CD4-positive, alpha-beta T cell (primary cell): ENCODE results near the gene BMPR2. TPM values are rescaled to one million over a fixed set of nuclear protein-coding genes. Genes with fewer than 3 reads are reported as not detected.
A peak's percentile ranks its signal among the peaks of the same experiment; 100 is the strongest.
"Not testable (repeated sequence)": the region's sequence is repeated elsewhere in the genome, so short reads cannot be mapped to it uniquely, and the experiment has no call there.

Experiments used
- ATAC-seq: fragments of 200-7000 bp; cut with Tn5 transposase; one replicate; pipeline ENCODE4 v1.10.0; 2022; ENCODE audit warnings: mild to moderate bottlenecking; ENCODE audit not compliant: poor library complexity
- CTCF ChIA-PET: fragments of 350-600 bp; sonication (Branson Sonifier 250); formaldehyde crosslinking; loops from one replicate; lab custom pipeline; 2021; ENCODE audit warnings: antibody characterized with exemption, inconsistent platforms; lab: Charles Lee
- POLR2A ChIA-PET: fragments of 350-600 bp; sonication (Branson Sonifier 250); formaldehyde crosslinking; loops from one replicate; lab custom pipeline; 2021; ENCODE audit warnings: antibody characterized with exemption, inconsistent platforms; lab: Charles Lee
- DNase-seq, 14 experiments: peaks; one replicate each; pipeline ENCODE4 v3.0.0-alpha.2; 2013 to 2020; ENCODE audit warnings: mixed read lengths in 2 of 14
- H3K27ac ChIP-seq, 2 donors: one replicate each; pipeline versions ENCODE4 v1.5.1 to v1.7.0; 2013; ENCODE audit warnings: low read length in 2 of 2, low read depth in 1 of 2, mild to moderate bottlenecking in 1 of 2
- H3K27me3 ChIP-seq, 2 experiments: 1 replicate in 1 of 2; 2 replicates in 1 of 2; pipeline versions ENCODE4 v1.6.1 to v1.7.0; 2013; ENCODE audit warnings: low read length in 2 of 2, control low read depth in 1 of 2, mild to moderate bottlenecking in 1 of 2, moderate library complexity in 1 of 2; ENCODE audit not compliant: insufficient read depth in 2 of 2, control insufficient read depth in 1 of 2
- H3K36me3 ChIP-seq: one replicate; pipeline ENCODE4 v1.6.1; 2013; ENCODE audit warnings: low read length, control low read depth; ENCODE audit not compliant: insufficient read depth
- H3K4me1 ChIP-seq: one replicate; pipeline ENCODE4 v1.6.1; 2013; ENCODE audit warnings: low read length, control low read depth; ENCODE audit not compliant: insufficient read depth
- H3K4me3 ChIP-seq: one replicate; pipeline ENCODE4 v1.5.1; 2013; ENCODE audit warnings: mild to moderate bottlenecking, low read length, moderate library complexity
- H3K9me3 ChIP-seq, 2 experiments: 1 replicate in 1 of 2; 2 replicates in 1 of 2; pipeline versions ENCODE4 v1.6.1 to v1.7.0; 2013; ENCODE audit warnings: low read length in 2 of 2, mild to moderate bottlenecking in 2 of 2, control low read depth in 1 of 2, moderate library complexity in 1 of 2; ENCODE audit not compliant: control insufficient read depth in 1 of 2, insufficient read depth in 1 of 2
- H3K27ac Mint-ChIP-seq: one replicate; pipeline ENCODE4 v1.8.0; 2020; ENCODE audit warnings: mixed read lengths
- H3K27me3 Mint-ChIP-seq: one replicate; pipeline ENCODE4 v1.8.0; 2021; ENCODE audit warnings: mixed read lengths
- H3K36me3 Mint-ChIP-seq: one replicate; pipeline ENCODE4 v1.8.0; 2021; ENCODE audit warnings: low read depth, mixed read lengths
- H3K4me1 Mint-ChIP-seq: one replicate; pipeline ENCODE4 v1.8.0; 2021; ENCODE audit warnings: low read depth, mixed read lengths
- H3K4me3 Mint-ChIP-seq: one replicate; pipeline ENCODE4 v1.8.0; 2020; ENCODE audit warnings: mild to moderate bottlenecking, mixed read lengths
- H3K9me3 Mint-ChIP-seq: one replicate; pipeline ENCODE4 v1.8.0; 2020; ENCODE audit warnings: mixed read lengths
- CTCF ChIP-seq: fragments of 200-600 bp; IDR thresholded peaks from one replicate; pipeline ENCODE4 v1.8.0; 2022; ENCODE audit warnings: antibody characterized with exemption, mild to moderate bottlenecking
- intact Hi-C, 2 experiments: fragments of 100-400 bp; cut with DNase I in 1 of 2; cut with micrococcal nuclease in 1 of 2; formaldehyde crosslinking; loops; one replicate each; pipeline versions ENCODE4 v1.15.1 to v1.9.0; 2023 to 2025; cut with DNase I, micrococcal nuclease
- total RNA-seq, 174 experiments: library from RNA in 2 of 174; stranded (reverse) in 2 of 174; gene quantifications; one replicate each; pipeline ENCODE4 v1.2.3 and lab custom pipeline; 2021 to 2026

The BMPR2 gene
- total RNA-seq, 2 experiments from 2014 or later: 12.7 to 12.8 TPM

GRCh38 chr2:202378662-202379358 lies 2.7 kb downstream of the BMPR2 start:
- Mint-ChIP-seq H3K9me3 (no peaks in the 10 kb centered on the region), H3K4me3 (peak overlapping the region; percentile 100), H3K27me3 (no peaks in the 10 kb centered on the region), H3K4me1 (peaks cover 41% of the 10 kb centered on the region), H3K36me3 (peaks cover 25% of the 10 kb centered on the region), H3K27ac (peak overlapping the region; percentile 2)
- ChIA-PET POLR2A (interaction anchor here (1.2 kb wide), 1 partner anchor 20 kb away, joined by 4 read pairs; no protein-coding TSS in a partner anchor), CTCF (no interaction called here)
- Histone ChIP-seq H3K27me3 (no peaks in the 10 kb centered on the region), H3K27ac (no peak overlapping the region), H3K36me3 (no peaks in the 10 kb centered on the region), H3K4me1 (peaks cover 20% of the 10 kb centered on the region), H3K4me3 (peak overlapping the region; percentile 79), H3K9me3 (no peaks in the 10 kb centered on the region)
- no peak for DNase-seq
- no peak for TF ChIP-seq CTCF
- intact Hi-C loops: loop anchor here (5.0 to 10.0 kb wide), 9 partner anchors 84 to 1854 kb away; partner anchors contain the start of genes SUMO1 (in 2 of the 2), ALS2 (in 1 of the 2), FAM117B (in 1 of the 2) and FZD7 (in 1 of the 2)
- ATAC-seq: no peak

GRCh38 chr2:202382684-202383083 lies 6.6 kb downstream of the BMPR2 start:
- H3K4me1 ChIP-seq: peaks cover 7% of the 10 kb centered on the region
- Mint-ChIP-seq H3K4me1 (peaks cover 51% of the 10 kb centered on the region), H3K27me3 (no peaks in the 10 kb centered on the region), H3K36me3 (peaks cover 6% of the 10 kb centered on the region), H3K9me3 (no peaks in the 10 kb centered on the region), H3K27ac (no peak overlapping the region), H3K4me3 (no peak overlapping the region)
- POLR2A ChIA-PET: no interaction called here
- intact Hi-C loops: no loop called here
- no peak overlapping the region for H3K4me3 ChIP-seq
- DNase-seq (no peak), ATAC-seq (no peak)
- TF ChIP-seq CTCF: no peak
- no peaks in the 10 kb centered on the region for H3K9me3 ChIP-seq
- H3K27me3 ChIP-seq: no peaks in the 10 kb centered on the region
- CTCF ChIA-PET: no interaction called here
- H3K36me3 ChIP-seq: no peaks in the 10 kb centered on the region
- H3K27ac ChIP-seq: no peak overlapping the region

GRCh38 chr2:202386495-202386894 lies 10.4 kb downstream of the BMPR2 start:
- H3K4me3 ChIP-seq, H3K27ac ChIP-seq, H3K27me3 ChIP-seq, H3K9me3 Mint-ChIP-seq, H3K4me3 Mint-ChIP-seq, H3K36me3 ChIP-seq, H3K9me3 ChIP-seq, H3K27ac Mint-ChIP-seq, CTCF ChIA-PET, H3K27me3 Mint-ChIP-seq, ATAC-seq, DNase-seq, intact Hi-C loops, H3K36me3 Mint-ChIP-seq, H3K4me1 ChIP-seq, POLR2A ChIA-PET: not testable (repeated sequence)
- peaks cover 21% of the 10 kb centered on the region for H3K4me1 Mint-ChIP-seq
